ENCODE results near the gene TMC4. TPM values are rescaled to one million over a fixed set of nuclear protein-coding genes. Genes with fewer than 3 reads are reported as not detected.

Gene TMC4
- polyA plus RNA-seq, 10 donors = 1.3 to 4.5 (median 3.0) TPM

DNA sequence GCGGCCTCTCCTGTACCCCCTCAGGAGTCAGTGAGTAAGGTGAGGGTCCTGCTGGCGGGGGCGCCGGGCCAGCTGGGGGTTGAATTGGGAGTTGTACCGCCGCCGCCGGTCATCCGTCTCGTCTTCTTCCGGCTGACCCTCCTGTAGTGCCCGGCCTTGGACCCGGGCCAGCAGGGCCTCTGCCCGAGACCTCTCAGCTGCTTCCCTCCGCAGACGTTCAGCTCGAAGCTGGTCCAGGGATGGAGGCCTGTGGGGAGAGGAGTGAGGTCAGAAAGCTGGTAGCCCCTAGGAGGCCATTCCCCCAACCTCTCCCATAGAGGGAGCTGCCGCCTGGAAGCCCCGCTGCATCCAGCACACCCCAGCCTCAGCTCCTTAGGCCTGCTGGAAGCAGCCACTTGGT is 17.3 kb downstream of the TMC4 start:
- DNase-seq = no peak

DNA sequence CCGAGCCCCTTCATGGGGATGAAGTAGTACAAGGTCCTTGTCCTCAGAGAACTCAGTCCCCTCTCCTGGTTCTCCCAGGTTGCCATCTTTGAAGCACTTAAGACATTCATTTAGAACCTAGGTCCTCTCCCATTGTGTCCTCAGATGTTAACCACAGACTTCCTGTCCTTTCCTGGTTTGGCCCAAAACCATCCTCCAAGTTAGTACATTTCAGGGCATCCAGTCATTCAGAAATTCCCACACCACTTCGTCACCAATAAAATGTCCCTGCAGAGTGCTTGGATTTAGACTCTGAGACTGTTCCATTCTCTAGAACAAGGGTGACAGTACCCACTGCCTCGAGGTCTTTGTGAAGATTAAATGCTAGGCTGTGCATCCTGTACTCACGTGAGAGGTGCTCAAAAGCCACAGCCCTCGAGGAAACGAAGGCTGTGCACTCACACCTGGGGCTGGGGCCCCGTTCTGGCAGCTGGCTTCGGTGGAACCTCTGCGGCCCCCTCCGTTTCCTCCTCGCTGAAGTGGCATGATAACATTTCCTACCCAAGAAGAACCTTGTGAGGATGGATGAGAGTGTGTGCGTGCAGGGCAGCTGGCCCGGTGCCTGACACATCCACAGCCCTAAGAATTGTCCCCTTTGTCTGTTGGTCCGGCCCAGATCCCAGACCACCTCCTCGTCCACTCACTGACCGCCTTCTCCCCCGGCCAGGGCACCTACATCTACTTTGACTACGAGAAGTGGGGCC is 18.2 kb downstream of the TMC4 start:
- no peak for DNase-seq

- no peak for DNase-seq
These were observed 19.1 kb downstream of the TMC4 start for GRCh38 chr19:54153731-54154326.

GRCh38 chr19:54152878-54153524 is 20.0 kb downstream of the TMC4 start:
- DNase-seq = no peak

GRCh38 chr19:54152267-54152666 is 20.7 kb downstream of the TMC4 start:
- DNase-seq = no peak

DNA sequence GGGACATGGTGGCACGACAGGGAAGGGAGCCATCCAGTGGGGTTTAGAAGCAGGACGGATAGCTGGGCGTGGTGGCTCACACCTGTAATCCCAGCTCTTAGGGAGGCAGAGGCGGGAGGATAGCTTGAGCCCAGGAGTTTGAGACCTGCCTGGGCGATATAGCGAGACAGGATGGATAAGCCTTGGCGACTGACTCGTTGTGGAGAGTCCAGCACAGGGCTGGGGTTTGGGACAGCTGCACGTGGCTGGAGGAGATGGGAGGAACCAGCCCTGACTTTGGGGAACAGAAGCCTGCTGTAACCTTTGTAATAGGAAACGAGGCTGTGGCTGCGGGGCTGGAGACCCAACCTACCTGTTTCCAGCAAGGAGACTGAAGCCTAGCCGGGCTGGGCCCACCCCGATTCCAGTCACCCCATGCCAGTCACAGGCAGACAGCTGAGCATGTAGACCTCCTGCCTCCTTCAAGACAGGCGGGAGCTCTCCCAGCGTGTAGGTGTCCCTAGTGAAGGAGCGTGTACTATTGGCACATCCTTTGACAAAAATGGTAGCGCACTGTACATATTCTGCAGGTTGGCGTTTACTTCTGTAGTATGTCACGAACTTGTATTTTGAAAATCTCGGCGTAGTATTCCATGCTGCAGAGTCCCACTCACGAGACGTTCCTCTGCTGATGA is 21.5 kb downstream of the TMC4 start:
- DNase-seq = no peak

DNA sequence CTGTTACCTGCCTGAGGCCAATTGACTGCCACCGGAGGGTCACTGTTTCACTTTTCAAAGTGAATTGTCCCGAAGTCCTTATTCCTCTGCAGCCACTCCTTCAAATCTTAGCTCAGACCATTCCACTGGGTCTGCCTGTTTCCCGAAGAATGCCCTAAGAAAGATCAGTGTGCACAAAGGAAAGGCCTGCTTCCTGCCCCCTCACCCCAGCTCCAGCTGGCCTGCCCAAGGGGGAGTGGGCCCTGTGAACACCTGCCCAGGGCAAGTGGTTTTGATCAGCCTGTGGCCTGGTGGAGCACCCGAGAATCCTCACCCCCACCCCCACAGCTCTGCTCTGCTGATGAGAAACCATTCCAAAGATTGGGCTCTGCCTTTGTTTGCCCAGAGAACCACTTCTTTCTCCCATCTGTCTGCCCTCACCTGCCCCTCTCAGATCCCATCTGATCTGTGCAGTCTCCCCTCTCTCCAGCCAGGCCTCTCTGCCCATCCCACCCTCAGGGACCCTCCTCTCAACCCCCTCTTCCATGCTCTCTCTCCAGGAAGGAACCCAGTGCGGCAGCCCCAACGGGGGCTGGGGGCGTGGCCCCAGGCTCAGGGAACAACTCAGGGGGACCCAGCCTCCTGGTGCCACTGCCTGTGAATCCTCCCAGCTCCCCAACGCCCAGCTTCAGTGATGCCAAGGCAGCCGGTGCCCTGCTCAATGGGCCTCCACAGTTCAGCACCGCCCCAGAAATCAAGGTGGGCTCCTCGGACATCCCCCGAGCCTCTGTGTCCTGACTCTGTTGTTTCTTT is 23.7 kb downstream of the TMC4 start:
- DNase-seq = no peak

- no peak for DNase-seq
These were observed 24.8 kb downstream of the TMC4 start for GRCh38 chr19:54148158-54148557.

GRCh38 chr19:54147676-54148075 is 25.3 kb downstream of the TMC4 start:
- DNase-seq = no peak

- DNase-seq = no peak
These were observed 27.3 kb downstream of the TMC4 start for GRCh38 chr19:54145541-54146158.

- DNase-seq = no peak
These were observed 30.7 kb downstream of the TMC4 start for GRCh38 chr19:54142166-54142780.

DNA sequence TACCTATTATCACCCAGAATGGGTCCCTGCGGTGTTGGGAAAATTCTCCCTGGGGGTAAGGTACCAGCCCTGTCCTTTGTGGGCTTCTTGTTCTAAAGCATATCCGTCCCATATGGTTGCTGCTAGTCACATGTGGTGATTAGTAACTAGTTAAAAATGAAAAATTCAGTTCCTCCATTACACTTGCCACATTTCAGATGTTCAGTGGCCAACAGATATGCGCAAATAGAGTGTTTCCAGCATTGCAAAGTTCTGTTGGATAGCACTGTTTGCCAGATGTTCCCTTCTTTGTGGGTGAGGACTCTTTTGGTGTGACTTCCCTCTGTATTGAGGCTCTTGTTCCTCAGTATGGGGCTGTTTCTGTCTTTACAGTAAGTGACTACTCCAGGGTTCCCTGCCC is 31.6 kb downstream of the TMC4 start:
- no peak for DNase-seq

GRCh38 chr19:54138489-54139256 is 34.3 kb downstream of the TMC4 start:
- no peak for DNase-seq

GRCh38 chr19:54137699-54138488 is 35.1 kb downstream of the TMC4 start, which contains the start of gene CNOT3:
CNOT3 (plus strand) TSS chr19:54137762; CDS start chr19:54142979, 5,217 bp downstream.
- peak in 1 of 3 donors; percentile 39 for DNase-seq

- peak; percentile 100 for DNase-seq
These were observed 35.9 kb downstream of the TMC4 start for GRCh38 chr19:54136864-54137698.

DNA sequence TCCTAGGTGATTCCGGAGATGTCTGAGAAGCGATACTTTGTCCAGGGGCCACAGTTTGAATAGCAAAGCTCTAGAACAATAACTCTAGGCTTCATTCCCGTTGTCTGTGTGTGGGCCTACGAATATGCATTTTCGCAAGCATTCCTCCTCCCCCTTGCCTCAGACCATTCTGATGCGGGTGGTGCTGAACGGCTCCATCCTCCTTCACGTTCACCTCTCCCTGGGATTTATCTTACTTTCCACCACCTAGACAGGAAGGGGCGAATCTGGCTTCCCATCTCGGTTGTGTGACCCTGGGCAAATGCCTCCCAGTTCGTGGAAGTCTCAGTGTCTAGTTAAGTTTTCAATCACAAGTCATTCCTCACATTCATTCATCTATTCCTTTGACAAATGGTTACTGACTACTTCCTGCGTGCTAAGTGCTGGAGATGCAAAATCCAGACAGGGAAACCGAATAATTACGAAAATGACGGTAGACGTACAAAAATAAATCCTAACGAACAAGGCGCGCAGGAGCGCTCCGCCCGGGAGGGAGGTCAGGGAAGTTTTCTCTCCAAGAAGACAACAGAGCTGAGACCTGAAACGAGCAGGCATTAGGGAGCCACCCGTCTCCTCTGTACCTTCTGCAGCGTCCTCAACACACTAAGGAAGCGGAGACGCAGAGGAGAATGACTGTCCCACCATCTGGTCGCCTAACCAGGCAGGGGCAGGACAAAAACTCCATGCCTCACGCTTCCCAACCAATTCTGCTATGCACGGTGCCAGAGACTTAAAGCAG is 36.7 kb downstream of the TMC4 start:
- no peak for DNase-seq

DNA sequence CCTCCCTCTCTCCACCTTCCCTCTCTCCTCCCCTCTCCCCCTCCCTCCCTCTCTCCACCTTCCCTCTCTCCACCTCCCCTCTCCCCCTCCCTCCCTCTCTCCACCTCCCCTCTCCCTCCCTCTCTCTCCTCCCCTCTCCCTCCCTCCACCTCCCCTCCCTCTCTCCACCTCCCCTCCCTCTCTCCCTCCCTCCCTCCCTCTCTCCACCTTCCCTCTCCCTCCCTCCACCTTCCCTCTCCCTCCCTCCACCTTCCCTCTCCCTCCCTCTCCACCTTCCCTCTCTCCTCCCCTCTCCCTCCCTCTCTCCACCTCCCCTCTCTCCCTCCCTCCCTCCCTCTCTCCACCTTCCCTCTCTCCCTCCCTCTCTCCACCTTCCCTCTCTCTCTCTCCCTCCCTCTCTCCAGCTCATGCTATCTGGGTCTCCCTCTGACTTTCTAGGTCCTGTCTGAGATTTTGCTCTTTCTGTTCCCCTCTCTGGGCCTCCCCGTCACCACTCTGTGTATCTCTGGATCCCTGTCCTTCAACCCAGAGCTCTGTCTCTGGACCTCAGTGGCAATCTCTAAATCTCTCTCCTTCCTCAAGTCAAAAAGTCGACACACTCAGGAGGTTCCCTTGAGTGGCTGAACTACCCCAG is 38.9 kb downstream of the TMC4 start:
- DNase-seq = no peak

Measured in muscle of back (tissue), 11 donors.